ENCODE results near the gene ZCCHC14. TPM values are rescaled to one million over a fixed set of nuclear protein-coding genes. Genes with fewer than 3 reads are reported as not detected.

ZCCHC14 gene
- total and polyA plus RNA-seq, 2 of the 13 experiments (the other 11 are each of a cell fraction or from before 2014, with no cell fraction given), result 12.4 to 12.5 TPM

- no peak for TF ChIP-seq ZNF724P (CRISPR knock-in tag; IDR thresholded peaks at IDR 0.05; ENCODE audit: borderline replicate concordance)
- no peak for TF ChIP-seq ZNF225 (CRISPR knock-in tag; IDR thresholded peaks at IDR 0.05)
- peak; percentile 85 for TF ChIP-seq KDM2A (CRISPR knock-in tag; IDR thresholded peaks at IDR 0.05; ENCODE audit: borderline replicate concordance, low read depth)
- no peak; the same call in 1 of the 2 replicates for TF ChIP-seq TERF1 (CRISPR knock-in tag; IDR thresholded peaks at IDR 0.05)
- TF ChIP-seq ZNF503 (CRISPR knock-in tag; IDR thresholded peaks at IDR 0.05), result no peak
- no peak for TF ChIP-seq GATA4 (IDR thresholded peaks at IDR 0.05; ENCODE audit: borderline replicate concordance, low read depth)
- TF ChIP-seq TARDBP (CRISPR knock-in tag; IDR thresholded peaks at IDR 0.05), result no peak
- TF ChIP-seq HOXA9 (CRISPR knock-in tag; IDR thresholded peaks at IDR 0.05; ENCODE audit: borderline replicate concordance), result peak; percentile 36; the same call in 1 of the 2 replicates
- no peak for TF ChIP-seq ZNF589 (CRISPR knock-in tag; conservative IDR thresholded peaks at IDR 0.05)
- TF ChIP-seq, protein P1, sequence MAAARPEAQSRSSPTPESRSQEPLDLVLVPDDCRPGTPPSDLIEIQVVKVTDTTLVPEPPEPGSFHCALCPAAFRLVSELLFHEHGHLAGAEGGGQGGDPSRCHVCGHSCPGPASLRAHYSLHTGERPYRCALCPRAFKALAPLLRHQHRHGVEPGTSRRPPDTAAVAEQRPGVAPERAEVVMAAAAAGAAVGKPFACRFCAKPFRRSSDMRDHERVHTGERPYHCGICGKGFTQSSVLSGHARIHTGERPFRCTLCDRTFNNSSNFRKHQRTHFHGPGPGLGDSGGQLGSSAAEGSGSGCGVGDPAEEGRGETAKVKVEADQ (CRISPR knock-in tag; IDR thresholded peaks at IDR 0.05; ENCODE audit: borderline replicate concordance), result no peak; the same call in 1 of the 2 replicates
- no peak for TF ChIP-seq JARID2 (CRISPR knock-in tag; IDR thresholded peaks at IDR 0.05; ENCODE audit: insufficient replicate concordance)
- TF ChIP-seq, protein P2, sequence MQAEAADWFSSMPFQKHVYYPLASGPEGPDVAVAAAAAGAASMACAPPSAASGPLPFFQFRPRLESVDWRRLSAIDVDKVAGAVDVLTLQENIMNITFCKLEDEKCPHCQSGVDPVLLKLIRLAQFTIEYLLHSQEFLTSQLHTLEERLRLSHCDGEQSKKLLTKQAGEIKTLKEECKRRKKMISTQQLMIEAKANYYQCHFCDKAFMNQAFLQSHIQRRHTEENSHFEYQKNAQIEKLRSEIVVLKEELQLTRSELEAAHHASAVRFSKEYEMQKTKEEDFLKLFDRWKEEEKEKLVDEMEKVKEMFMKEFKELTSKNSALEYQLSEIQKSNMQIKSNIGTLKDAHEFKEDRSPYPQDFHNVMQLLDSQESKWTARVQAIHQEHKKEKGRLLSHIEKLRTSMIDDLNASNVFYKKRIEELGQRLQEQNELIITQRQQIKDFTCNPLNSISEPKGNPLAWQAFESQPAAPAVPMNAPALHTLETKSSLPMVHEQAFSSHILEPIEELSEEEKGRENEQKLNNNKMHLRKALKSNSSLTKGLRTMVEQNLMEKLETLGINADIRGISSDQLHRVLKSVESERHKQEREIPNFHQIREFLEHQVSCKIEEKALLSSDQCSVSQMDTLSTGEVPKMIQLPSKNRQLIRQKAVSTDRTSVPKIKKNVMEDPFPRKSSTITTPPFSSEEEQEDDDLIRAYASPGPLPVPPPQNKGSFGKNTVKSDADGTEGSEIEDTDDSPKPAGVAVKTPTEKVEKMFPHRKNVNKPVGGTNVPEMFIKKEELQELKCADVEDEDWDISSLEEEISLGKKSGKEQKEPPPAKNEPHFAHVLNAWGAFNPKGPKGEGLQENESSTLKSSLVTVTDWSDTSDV (CRISPR knock-in tag; IDR thresholded peaks at IDR 0.05), result no peak
- TF ChIP-seq ZNF34 (CRISPR knock-in tag; IDR thresholded peaks at IDR 0.05; ENCODE audit: borderline replicate concordance), result no peak
- no peak for TF ChIP-seq MXD1 (CRISPR knock-in tag; IDR thresholded peaks at IDR 0.05)
- TF ChIP-seq ATM (IDR thresholded peaks at IDR 0.05; ENCODE audit: borderline replicate concordance), result no peak
- peak; percentile 57; the same call in 1 of the 2 replicates for TF ChIP-seq KDM5B (CRISPR knock-in tag; IDR thresholded peaks at IDR 0.05; ENCODE audit: borderline replicate concordance)
- no peak for TF ChIP-seq ZNF605 (CRISPR knock-in tag; IDR thresholded peaks at IDR 0.05)
- no peak for TF ChIP-seq SOX6 (IDR thresholded peaks at IDR 0.05)
- TF ChIP-seq SOX6 (CRISPR knock-in tag; IDR thresholded peaks at IDR 0.05), result no peak; the same call in 1 of the 2 replicates
- TF ChIP-seq, protein P3, sequence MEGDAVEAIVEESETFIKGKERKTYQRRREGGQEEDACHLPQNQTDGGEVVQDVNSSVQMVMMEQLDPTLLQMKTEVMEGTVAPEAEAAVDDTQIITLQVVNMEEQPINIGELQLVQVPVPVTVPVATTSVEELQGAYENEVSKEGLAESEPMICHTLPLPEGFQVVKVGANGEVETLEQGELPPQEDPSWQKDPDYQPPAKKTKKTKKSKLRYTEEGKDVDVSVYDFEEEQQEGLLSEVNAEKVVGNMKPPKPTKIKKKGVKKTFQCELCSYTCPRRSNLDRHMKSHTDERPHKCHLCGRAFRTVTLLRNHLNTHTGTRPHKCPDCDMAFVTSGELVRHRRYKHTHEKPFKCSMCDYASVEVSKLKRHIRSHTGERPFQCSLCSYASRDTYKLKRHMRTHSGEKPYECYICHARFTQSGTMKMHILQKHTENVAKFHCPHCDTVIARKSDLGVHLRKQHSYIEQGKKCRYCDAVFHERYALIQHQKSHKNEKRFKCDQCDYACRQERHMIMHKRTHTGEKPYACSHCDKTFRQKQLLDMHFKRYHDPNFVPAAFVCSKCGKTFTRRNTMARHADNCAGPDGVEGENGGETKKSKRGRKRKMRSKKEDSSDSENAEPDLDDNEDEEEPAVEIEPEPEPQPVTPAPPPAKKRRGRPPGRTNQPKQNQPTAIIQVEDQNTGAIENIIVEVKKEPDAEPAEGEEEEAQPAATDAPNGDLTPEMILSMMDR (CRISPR knock-in tag; IDR thresholded peaks at IDR 0.05), result peak; percentile 45
Observed at GRCh38 chr16:87491522-87492290, 1.1 kb downstream of the ZCCHC14 start (continued).

All from HepG2 (cell line).